HG03460 (cell line): Measurements from ENCODE around the gene OBP2B.
"Not testable (repeated sequence)": the region's sequence is repeated elsewhere in the genome, so short reads cannot be mapped to it uniquely, and the experiment has no call there.

ENCODE experiments used
- ATAC-seq: cut with Tn5 transposase; IDR thresholded peaks from one replicate; pipeline ENCODE4 v1.9.1; 2021; ENCODE audit not compliant: unreplicated experiment

OBP2B gene

DNA sequence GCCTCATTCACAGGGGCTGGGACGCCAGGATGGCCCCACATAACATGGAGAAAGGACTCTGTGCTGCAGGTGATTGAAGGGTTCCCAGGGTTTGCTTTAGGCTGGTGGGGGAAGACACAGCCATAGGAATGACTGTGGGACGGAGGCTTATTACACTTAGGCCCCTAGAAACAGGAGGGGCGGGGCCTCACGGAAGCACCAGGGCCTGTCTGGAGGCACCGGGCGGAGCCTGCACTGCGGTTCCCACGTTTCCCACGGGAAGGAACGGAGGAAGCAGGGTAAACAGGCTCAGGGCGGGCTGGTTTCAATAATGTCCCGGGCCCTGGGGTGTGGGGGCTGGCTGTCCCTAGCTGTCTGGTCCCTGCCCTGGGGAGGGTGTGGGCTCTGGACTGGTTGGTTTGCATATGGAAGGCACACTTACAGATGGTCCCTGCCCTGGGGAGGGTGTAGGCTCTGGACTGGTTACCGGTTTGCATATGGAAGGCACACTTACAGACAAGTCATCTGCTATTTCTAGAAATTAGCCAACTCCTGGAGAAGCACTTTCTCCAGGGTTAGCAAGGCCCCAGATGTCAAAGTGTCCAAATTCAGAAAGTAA lies 14.2 kb upstream of the OBP2B start:
- ATAC-seq, result not testable (repeated sequence)

DNA sequence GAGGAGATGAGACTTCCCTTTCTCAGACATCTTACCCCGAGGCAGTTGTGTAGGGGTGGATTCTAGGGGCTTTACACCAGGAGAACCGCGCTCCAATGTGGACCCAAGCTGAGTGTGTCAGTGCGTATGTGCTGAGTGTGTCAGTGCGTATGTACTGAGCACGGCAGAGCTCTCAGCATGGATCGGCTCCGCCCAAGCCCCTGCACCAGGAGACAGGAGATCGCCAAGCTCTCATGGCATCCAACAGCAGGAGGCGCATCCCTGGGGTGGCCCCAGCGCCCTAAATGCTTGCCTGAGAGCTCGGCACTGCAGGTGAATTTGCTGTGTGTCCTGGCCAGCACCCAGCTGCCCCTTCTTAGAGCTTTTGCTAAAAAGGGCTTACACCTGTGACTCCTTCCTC lies 12.9 kb upstream of the OBP2B start:
- ATAC-seq, result not testable (repeated sequence)

- ATAC-seq, result no peak
Measured at GRCh38 chr9:133221177-133221809, 12.2 kb upstream of the OBP2B start.

- ATAC-seq, result not testable (repeated sequence)
Measured at GRCh38 chr9:133218049-133218975, 9.3 kb upstream of the OBP2B start.

DNA sequence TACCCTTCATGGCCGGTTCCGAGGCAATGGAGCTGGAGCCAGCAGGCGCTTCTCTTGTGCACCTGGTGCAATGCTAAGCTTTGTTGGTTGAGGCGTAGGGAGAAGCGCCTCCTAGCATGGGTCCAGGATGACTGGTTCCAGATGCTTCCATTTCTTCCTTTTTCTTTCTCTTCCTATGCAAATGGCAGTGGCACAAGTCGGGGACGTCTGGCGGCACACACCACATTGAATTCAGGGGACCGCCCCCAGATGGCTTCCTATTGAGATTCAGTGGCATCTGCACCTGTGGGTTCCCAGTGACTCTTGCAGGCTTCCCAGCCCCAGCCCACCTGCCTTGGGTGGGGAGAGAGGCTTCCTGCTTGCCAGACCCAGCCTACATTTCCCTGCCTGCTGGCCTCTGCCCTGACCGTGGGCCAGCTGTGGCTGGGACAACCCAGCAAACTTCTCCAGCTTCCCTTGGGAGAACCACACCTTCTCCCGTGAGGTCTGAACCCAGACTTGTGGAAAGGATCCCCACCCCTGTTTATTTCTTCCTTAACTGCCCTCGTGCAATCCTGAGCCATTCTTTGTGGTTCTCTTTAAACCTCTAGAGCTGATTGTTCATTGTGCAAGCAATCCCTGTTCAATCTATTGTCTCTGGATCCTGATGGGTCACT lies 8.4 kb upstream of the OBP2B start:
- not testable (repeated sequence) for ATAC-seq

DNA sequence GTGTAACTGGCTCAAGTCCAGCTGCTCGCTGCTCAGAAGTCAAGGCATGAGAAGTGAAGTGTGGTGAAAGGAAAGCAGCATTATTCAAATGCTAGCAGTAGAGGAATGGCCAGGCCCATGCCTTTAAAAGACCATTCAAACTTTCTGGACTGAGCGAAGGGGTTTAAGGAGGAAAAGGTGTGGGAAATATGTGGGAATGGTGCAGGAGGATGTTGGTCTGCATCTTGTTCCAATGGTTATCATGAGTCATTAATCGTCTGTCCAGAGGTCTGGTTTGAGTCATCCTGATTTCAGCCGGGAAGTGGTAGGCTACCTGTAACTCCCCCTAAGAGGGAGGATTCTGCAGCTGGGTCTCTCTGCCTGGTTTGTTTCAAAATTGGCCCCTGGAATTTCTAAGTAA lies 5.2 kb upstream of the OBP2B start:
- ATAC-seq, result not testable (repeated sequence)

GRCh38 chr9:133210609-133211008 lies 1.6 kb upstream of the OBP2B start:
- ATAC-seq, result no peak

DNA sequence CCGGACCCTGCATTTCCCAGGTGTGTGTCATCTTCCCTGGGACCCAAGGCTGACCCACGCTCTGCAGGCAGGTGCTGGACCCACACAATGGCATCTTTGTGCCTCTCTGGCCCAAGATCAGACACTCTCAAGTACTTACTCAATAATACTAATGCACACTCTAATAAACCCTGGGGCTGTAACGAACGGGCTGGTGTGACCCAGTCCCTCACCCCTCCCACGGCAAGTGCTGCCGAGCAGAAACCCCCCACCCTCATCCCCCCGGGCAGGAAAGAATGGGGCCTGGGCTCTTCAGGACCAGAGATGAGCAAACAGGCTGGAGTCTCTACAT lies 1.1 kb upstream of the OBP2B start:
- ATAC-seq, result no peak

- not testable (repeated sequence) for ATAC-seq
Measured at GRCh38 chr9:133209327-133210201, 514 bp upstream of the OBP2B start.

- not testable (repeated sequence) for ATAC-seq
Measured at GRCh38 chr9:133208171-133208879, 725 bp downstream of the OBP2B start.

- ATAC-seq, result no peak
Measured at GRCh38 chr9:133207540-133208170, 1.4 kb downstream of the OBP2B start.

DNA sequence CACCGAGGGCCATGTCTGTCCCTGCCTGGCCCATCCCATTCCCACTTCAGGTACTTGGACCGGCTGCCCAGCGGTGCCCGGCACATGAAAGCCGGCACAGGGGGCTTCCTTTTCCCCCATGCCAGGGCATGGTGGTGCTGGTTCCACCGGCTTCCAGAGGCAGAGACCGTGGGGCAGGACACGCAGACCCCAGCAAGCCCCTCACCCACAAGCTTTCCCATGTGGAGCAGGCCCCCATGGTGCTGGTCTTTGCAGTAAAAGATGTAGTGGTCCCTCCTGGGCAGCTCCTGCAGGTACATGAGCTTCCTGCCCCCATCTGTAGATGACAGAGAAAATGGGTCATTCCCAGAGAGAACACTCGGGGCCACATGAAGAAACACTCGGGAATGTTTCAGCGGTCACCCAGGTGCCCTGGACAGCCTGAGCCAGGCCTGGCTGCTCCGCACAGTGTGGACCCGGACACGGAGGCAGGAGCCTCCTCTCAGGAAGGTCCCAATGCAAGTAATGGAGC lies 2.0 kb downstream of the OBP2B start:
- ATAC-seq, result no peak

- no peak for ATAC-seq
Measured at GRCh38 chr9:133205996-133206931, 2.8 kb downstream of the OBP2B start.

DNA sequence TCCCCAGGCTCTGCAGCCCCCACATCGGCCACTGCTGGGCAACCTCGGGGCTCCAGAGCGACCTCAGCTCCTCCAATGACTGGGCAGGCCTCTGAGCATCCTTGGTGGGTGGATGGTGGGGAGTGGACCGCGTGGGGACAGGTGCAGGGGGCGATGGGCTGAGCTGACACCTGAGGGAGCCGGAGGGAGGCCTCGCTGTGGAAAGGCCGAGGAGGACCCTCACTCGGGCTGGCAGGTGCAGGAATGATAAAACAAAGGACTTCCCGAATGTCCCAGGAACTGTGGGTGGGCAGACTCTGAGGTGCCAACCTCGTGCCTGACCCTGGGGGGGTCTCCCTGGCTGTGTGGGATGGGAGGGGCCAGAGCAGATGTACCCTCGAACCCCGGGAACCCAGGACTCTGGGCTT lies 3.6 kb downstream of the OBP2B start:
- not testable (repeated sequence) for ATAC-seq

- no peak for ATAC-seq
Measured at GRCh38 chr9:133204993-133205336, 4.1 kb downstream of the OBP2B start.

DNA sequence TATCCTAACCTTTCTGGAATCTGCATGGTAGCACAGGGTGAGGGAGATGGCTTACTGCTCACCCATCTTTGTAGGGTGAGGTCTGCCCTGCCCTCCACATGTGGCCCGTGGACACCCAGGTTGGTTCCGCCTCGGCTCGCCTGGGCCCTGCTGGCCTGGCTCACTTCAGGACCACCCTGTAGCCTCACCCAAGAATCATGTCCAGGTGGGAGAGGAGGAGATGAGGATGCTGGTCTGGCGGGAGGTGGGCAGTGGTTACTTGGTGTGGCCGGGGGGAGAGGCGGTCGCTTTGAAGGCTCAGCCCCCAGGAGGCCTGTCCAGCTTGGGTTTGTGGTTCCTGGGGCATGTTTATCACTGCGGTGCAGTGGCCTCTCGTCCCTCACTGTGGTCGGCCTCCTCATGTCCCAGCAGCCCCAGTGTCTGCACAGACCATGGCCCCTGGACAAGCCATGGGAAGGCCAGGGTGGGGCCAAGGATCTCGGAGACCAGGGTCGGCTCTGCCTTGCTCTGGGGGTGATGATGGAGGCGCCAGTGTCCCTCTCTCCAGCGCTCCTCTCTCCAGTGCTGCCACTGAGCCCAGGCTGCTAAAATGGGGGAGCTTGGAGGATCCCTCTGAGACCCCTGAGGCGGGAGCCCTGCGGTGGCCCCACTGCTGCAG lies 4.6 kb downstream of the OBP2B start:
- ATAC-seq, result no peak

GRCh38 chr9:133203506-133204075 lies 5.5 kb downstream of the OBP2B start:
- no peak for ATAC-seq
